Activated naive CD4-positive, alpha-beta T cell treated with anti-CD3 and anti-CD28 coated beads, Interleukin-2, amount 50 U/mL, for 72 hours (primary cell): Measurements from ENCODE around the gene TENM4. TPM values are rescaled to one million over a fixed set of nuclear protein-coding genes. Genes with fewer than 3 reads are reported as not detected.
A peak's percentile ranks its signal among the peaks of the same experiment; 100 is the strongest.

Experiments used
- ATAC-seq, 2 donors: fragments of 150-1000 bp; cut with Tn5 transposase; 2 replicates each; pipeline ENCODE4 v1.10.0; 2021; ENCODE audit warnings: mild to moderate bottlenecking in 2 of 2, moderate library complexity in 2 of 2
- DNase-seq, 2 donors: peaks; one replicate each; pipeline ENCODE4 v3.0.0; 2021 to 2022; ENCODE audit warnings: low spot score in 2 of 2
- H3K27ac Mint-ChIP-seq, 2 donors: one replicate each; pipeline ENCODE4 v1.8.0; 2022; ENCODE audit warnings: mild to moderate bottlenecking in 2 of 2, mixed read lengths in 2 of 2
- H3K36me3 Mint-ChIP-seq, 2 donors: one replicate each; pipeline ENCODE4 v1.8.0; 2022; ENCODE audit warnings: mixed read lengths in 2 of 2
- H3K9me3 Mint-ChIP-seq, 2 donors: one replicate each; pipeline ENCODE4 v1.8.0; 2022; ENCODE audit warnings: mixed read lengths in 2 of 2
- total RNA-seq, 2 donors: library from RNA; stranded (reverse); gene quantifications; one replicate each; pipeline ENCODE4 v1.2.3, GENCODE V29; 2022

TENM4 gene
- total RNA-seq, 2 donors from 2014 or later: not detected

DNA sequence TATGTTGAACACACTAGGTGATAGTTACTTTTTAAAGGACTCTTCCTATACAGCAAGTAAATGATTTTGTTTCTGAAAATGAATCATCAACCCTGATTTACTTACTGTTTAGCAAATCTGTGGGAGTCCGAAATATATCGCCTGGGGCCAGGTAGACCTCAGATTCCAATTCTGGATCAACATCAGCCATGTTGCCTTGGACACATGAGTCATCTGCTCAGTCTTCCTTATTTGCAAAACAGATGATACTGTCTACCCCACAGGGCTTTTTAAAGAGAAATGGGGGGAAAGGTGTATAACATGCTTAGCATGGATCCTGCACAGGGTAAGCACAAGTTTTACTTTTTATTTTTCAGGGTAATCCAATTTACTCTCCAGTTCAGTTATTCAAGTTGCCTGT lies 324.2 kb downstream of the TENM4 start:
- ATAC-seq (no peak), DNase-seq (no peak)
- Mint-ChIP-seq H3K36me3 (peaks cover 0 to 7% of the 10 kb centered on the region in 2 donors), H3K27ac (no peak overlapping the region), H3K9me3 (peaks cover 4 to 17% of the 10 kb centered on the region in 2 donors)

DNA sequence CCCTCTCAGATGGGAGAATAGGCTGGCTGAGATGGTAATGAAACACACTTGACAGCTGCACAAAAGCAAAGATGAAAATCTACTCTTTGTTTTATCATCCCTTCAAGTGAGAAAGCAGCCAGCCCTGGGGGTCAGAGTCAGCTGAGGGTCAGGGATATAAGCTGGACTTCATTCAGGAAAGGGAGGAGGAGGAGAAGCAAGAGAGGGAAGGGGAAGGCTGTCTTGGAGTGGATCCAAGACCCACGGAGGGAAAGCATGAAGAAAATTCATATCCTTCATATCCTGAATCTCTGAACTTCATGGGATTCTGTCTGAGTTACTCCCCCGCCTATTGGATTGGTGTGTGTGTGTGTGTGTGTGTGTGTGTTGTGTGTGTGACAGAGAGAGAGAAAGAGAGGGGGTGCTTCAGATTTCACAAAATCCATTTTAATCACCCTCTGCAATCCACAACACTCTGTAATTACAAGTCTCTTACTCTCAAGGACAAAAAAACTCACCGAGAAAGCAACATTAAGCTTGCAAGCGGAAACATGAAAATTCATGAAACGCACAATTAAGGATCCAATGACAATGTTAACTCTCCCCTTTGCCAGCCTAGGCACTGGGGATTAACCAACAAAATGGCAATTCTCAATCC lies 327.7 kb downstream of the TENM4 start:
- no peak overlapping the region for H3K27ac Mint-ChIP-seq
- DNase-seq (no peak), ATAC-seq (no peak)
- H3K9me3 Mint-ChIP-seq: peaks cover 4 to 23% of the 10 kb centered on the region in 2 donors
- peaks cover 0 to 10% of the 10 kb centered on the region in 2 donors for H3K36me3 Mint-ChIP-seq

DNA sequence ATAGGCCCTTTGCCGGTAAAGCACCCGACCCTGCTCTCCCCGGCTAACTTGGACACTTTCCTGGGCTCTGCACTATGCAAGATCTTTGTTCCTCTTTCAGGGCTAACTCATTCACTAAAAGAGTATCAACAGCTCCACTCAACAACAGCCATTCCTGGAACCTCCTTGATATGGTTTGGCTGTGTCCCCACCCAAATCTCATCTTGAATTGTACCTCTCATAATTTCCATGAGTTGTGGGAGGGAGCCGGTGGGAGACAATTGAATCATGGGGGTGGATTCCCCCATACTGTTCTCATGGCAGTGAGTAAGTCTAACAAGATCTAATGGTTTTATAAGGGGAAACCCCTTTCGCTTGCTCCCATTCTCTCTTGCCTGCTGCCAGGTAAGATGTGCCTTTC lies 330.0 kb downstream of the TENM4 start:
- DNase-seq (no peak), ATAC-seq (peak; percentile 68 to 87)
- peaks cover 0 to 10% of the 10 kb centered on the region in 2 donors for H3K36me3 Mint-ChIP-seq
- no peak overlapping the region for H3K27ac Mint-ChIP-seq
- peaks cover 0 to 19% of the 10 kb centered on the region in 2 donors for H3K9me3 Mint-ChIP-seq

DNA sequence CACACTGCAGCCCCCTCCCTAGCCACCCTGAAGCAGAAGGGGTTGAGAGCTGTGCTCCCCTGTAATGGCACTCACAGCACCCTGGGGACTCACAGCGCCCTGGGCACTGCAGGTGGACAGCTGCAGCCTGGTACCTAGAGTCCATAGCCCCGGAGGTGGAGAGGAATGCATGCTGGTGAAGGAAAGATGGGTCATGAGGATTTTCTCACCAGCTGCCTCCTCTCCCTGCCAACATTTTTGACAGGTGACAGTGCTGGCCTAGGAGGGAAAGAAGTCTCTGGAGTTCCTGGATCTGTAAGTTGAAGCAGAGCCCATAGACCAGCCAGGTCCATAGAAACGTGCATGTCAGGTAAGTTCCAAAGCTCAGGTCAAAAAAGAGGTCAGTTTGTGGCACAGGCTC lies 330.5 kb downstream of the TENM4 start:
- peaks cover 0 to 10% of the 10 kb centered on the region in 2 donors for H3K36me3 Mint-ChIP-seq
- no peak overlapping the region for H3K27ac Mint-ChIP-seq
- DNase-seq: no peak
- H3K9me3 Mint-ChIP-seq: peaks cover 0 to 19% of the 10 kb centered on the region in 2 donors
- ATAC-seq: no peak

DNA sequence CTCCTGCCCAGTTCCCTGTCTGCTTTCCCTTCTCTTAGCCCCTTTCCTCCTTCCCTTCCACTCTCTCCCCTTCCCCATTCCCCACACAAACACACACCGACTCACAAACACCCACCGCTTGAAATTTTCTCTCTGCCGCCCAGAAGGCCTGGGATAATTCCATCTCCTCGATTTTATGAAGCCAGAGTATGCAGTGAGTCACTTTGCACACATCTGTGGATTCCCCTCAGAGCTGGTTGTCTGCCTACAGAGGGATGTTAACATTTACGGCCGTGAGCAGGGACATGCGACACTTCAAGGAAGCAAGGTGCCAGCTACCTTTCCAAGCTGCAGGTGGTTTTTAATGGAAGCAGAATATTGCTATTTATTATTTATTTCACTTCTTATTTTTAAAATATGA lies 332.0 kb downstream of the TENM4 start:
- no peak for ATAC-seq
- peaks cover 0 to 15% of the 10 kb centered on the region in 2 donors for H3K9me3 Mint-ChIP-seq

DNA sequence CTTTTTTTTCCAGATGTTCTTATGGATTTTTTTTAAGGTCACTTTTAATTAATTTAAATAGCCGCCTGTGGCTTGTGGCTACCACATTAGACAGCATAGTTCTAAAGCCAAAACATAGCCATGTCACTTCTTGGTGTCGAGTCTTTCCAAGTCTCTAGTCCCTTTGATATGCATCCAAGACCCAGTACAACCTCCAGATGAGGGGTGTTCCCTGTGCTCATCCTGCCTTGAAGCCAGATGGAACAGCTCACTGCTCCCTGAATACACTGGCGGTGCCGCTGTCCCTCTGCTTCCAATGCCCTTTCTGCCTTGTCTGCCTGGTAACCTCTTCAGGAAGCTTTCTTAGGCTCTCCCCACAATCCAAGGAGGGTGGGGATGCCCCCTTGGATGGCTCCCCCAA lies 338.0 kb downstream of the TENM4 start:
- DNase-seq (no peak), ATAC-seq (no peak)
- Mint-ChIP-seq H3K36me3 (no peaks in the 10 kb centered on the region), H3K9me3 (no peaks in the 10 kb centered on the region), H3K27ac (peak overlapping the region in 1 of 2 donors; percentile 74)

More for the DNA sequence above, 332.0 kb downstream of the TENM4 start:
- H3K27ac Mint-ChIP-seq: no peak overlapping the region
- no peak for DNase-seq
- H3K36me3 Mint-ChIP-seq: peaks cover 0 to 10% of the 10 kb centered on the region in 2 donors

DNA sequence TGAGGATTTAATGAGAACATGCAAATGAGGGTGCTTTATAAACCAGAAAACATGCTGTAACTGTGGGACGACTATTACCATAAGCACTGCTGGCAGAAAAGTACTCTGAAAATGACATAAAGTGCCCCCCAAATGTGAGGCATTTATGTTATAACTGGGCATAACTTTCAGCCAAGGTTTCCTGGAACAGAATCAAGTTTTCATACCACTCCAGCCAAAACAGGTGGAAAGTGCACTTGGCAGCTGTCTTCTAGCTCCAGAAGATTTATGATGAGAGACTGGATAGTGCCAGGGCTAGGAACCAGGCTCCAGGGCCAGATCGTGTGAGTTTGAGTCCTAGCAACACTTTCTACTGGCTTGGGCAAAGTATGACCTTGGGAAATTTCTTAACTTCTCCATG lies 339.2 kb downstream of the TENM4 start:
- DNase-seq: no peak
- ATAC-seq: no peak
- no peaks in the 10 kb centered on the region for H3K9me3 Mint-ChIP-seq
- H3K36me3 Mint-ChIP-seq: no peaks in the 10 kb centered on the region
- H3K27ac Mint-ChIP-seq: no peak overlapping the region

DNA sequence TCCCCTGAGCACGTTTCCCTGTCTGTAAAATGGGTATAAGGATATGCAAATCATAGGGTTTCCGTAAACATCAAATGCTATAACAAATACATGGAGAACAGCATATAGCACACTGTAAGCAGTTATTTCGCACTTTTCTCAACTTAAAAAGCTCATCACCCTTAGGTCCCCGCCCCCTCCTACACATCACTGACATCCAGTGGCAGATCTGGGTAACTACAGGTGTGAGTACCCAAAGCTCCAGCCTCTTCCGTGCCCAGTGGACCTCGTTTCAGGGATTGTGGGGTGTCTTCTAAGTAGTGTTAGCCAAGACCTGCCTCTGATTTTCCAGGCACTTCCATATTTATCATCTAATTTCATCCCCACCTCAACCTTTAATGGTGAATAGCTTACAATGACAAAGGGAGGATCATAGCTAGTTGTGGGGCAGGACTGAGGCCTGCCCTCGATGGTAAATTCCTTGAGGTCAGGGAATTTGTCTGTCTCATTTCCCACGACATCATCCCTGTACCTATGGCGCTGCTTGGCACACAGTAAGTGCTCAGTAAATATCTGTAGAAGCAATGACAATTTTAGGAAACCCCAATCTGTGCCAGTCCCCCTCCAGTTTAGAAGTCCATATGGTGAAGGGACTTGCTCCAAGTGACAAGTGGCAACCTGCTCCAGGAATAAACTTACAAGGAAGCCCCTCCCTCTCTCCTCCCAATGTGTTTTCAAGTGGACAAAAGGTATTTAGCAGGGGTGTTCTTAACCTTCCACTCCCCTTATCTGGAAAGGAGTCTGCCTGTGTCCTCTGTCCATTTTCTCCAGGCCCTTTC lies 340.5 kb downstream of the TENM4 start:
- no peaks in the 10 kb centered on the region for H3K36me3 Mint-ChIP-seq
- ATAC-seq: peak; percentile 48 to 76
- DNase-seq: peak in 1 of 2 donors; percentile 40
- H3K27ac Mint-ChIP-seq: no peak overlapping the region
- no peaks in the 10 kb centered on the region for H3K9me3 Mint-ChIP-seq

DNA sequence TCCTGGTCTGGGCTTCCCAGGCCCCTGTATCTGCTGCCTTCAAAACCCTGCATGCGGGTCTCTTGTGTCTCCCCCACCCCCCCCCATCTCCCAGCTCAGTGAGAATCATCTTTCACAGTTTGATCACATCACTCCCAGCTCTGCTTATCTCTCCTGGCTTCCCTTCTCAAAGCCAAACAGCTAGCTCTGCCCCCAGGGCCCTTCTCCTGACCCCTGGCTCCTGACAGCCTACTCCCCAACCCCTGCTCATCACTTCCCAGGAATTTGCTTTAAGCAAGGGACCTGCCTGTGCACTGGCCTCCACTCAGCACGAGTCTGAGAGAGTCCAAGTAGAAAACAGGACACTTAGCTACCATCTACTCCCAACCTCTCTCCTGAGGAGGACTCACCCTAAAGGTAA lies 342.7 kb downstream of the TENM4 start:
- no peak for DNase-seq
- Mint-ChIP-seq H3K36me3 (no peaks in the 10 kb centered on the region), H3K9me3 (no peaks in the 10 kb centered on the region), H3K27ac (no peak overlapping the region)
- no peak for ATAC-seq

DNA sequence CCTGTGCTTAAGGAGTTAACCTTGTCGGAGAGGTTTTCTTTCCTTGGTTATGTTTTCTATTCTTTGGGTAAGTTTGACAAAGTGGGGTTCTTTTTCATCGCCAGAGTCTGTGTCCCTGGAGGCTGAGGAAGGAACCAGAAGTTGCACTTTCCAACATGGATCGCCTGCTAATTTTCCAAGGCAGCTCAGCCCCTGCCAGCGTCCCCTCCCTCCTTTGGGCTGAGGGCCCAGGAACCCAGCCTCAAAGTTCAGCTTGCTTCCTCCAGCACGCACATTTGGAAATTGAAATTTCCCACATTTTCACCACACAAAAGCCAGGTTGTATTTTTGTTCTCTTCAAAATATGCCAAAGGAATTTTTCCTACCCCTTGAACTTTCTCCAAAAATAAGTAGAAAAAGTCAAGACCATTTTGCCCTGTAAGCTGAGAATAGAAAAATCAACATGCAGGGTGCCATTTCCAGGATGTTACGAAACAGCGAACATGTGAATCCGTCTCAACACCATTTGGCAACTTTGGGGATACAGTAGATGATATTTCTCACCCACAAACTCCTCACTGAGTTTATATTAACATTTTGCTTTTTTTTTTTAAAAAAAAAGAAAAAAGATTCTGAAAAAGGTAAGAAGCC lies 343.5 kb downstream of the TENM4 start:
- no peak for DNase-seq
- Mint-ChIP-seq H3K9me3 (no peaks in the 10 kb centered on the region), H3K36me3 (no peaks in the 10 kb centered on the region), H3K27ac (no peak overlapping the region)
- ATAC-seq: no peak

DNA sequence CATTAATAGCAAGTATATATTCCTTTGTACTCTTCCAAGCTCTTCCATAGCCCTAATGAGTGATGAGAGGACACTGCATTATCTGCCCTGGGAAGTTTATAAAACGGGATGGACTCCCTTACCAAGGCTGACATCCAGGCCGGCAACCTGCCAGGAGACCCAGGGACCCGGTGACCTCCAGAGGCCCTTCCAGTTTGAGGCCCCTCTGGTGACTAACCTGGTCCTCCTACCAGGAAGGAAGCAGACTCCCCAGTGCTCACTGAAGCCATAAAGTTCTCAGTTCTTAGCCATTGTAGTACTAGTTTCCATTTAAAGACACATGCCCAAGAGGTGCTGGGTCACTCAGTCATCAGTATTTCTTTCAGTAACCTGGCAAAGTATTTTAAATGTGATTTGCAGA lies 345.4 kb downstream of the TENM4 start:
- ATAC-seq (no peak), DNase-seq (no peak)
- H3K36me3 Mint-ChIP-seq: no peaks in the 10 kb centered on the region
- H3K9me3 Mint-ChIP-seq: no peaks in the 10 kb centered on the region
- no peak overlapping the region for H3K27ac Mint-ChIP-seq

DNA sequence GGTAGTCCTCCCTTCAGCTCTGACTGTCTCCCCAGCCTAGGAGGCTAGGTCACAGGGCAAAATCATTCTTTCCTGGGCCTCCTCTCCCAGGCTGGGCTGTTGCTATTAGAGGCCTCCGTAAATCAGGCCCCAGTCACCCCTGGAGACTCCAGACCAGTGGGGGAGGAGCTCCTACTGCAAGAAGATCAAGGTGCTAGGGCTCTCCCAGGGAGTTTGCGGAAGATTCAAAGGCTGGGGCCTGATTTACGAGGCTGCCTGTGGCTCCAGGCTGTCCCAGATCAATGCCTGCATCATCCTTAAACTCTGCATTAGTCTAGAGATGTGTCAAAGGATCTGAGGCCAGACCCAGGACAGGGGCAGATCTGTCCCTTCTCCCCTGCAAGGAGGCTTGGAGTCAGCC lies 346.2 kb downstream of the TENM4 start:
- Mint-ChIP-seq H3K27ac (no peak overlapping the region), H3K36me3 (no peaks in the 10 kb centered on the region), H3K9me3 (no peaks in the 10 kb centered on the region)
- no peak for ATAC-seq
- no peak for DNase-seq

DNA sequence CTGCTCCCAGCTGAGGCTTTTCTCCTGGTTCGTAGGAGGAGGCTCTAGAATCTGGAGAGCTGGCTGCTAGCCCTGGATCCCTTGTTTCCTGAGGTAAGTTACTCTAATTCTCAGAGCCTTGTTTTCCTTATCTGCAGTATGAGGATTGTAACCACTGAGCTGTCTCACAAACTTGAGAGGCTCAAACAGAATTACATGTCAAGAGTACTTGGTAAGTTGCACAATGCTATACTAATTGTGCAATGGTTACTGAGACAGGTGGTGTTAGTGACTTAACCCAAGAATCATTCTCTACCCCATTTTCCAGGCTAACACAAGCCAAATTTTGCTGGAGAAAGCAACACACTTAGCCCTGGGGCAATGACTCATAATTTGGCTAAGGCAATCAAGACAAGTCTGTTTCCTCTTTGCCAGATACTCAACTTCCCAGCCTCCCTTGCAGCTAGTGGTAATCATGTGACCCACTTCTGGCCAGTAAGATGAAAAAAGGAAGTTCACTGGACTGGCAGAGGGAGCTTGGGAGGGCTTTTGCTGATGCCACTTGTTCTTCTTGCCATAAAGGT lies 348.0 kb downstream of the TENM4 start:
- Mint-ChIP-seq H3K27ac (no peak overlapping the region), H3K36me3 (no peaks in the 10 kb centered on the region), H3K9me3 (no peaks in the 10 kb centered on the region)
- ATAC-seq (no peak), DNase-seq (no peak)

DNA sequence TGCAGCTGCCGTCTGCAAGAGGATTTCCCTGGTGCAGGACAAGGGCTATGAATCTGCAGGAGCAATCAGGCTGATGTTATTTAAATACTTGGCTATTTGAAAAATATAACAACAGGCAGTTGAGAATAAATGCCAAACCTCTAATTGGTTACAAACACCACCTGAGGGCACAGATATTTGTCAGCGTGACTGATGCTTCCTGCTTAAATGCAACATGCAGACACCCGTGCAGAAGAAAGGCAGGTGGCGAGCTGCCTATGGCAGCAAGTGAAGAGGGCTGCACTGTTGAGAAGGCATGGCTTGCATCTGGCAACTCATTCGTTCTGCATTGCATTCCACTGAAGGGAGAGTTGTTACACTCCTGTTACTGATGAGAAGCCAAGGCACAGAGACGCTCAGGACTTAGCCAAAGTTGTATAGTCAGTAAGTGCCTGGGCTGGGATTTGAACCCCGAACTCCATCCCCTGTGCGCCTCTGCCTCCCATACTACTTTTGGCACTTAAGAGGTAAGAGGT lies 350.6 kb downstream of the TENM4 start:
- Mint-ChIP-seq H3K27ac (no peak overlapping the region), H3K36me3 (no peaks in the 10 kb centered on the region), H3K9me3 (no peaks in the 10 kb centered on the region)
- DNase-seq: no peak
- no peak for ATAC-seq

DNA sequence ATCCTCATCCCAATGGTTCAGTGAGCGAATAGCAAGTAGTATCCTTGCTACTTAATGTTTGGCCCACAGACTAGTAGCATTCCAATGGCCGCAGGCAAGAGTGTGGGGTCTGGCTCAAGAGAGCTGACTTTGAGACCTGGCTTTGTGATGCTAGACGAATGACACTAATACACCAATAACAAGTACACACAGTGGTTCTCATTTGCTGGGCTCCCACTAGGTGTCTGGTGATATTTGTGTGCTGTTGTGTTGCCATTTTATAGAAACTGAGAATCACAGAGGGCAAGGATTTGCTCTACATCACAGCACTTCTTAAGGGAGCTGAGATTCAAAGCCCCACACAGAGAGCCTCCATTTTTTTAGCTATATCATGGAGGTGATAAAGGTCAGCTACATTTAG lies 351.2 kb downstream of the TENM4 start:
- H3K9me3 Mint-ChIP-seq: no peaks in the 10 kb centered on the region
- no peaks in the 10 kb centered on the region for H3K36me3 Mint-ChIP-seq
- DNase-seq (no peak), ATAC-seq (no peak)
- no peak overlapping the region for H3K27ac Mint-ChIP-seq

DNA sequence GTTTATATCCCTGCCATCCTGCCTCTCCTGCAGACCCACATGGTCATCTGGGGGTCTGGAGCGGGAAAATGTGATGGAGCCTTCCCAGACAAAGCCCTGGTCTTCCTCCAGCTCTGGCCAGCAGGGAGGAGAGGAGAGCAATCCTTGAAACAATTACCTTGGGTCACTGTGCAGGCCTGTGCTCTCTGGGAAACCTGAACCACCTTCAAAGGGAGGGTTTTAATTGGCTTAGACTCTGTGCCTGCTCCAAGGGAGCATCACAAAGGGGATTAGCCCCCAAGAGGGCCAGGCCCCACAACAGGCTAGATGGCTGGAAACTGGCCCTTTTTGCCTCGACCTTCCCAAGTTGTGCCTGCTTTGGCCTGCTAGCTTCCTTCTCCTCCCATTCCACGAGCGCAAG lies 351.9 kb downstream of the TENM4 start:
- ATAC-seq (no peak), DNase-seq (no peak)
- H3K9me3 Mint-ChIP-seq: no peaks in the 10 kb centered on the region
- H3K36me3 Mint-ChIP-seq: no peaks in the 10 kb centered on the region
- no peak overlapping the region for H3K27ac Mint-ChIP-seq

DNA sequence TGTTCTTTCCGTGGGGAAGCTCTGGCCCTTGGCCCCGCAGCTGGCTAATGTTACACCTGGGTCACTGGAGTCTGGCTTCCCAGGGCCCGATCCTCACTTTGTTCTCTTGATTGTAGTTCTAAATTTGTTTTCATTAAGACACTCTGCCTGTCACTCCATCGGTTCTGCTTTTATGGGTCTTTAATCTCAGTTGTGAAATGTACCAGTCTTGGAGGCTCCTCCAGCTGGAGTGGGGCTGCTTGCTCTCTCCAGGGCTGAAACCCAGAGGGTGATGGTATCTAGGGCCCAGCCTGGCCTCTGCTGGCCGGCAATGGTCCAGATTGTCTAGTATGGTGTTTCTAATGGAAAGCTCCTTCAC lies 352.9 kb downstream of the TENM4 start:
- ATAC-seq (no peak), DNase-seq (no peak)
- Mint-ChIP-seq H3K36me3 (no peaks in the 10 kb centered on the region), H3K27ac (no peak overlapping the region), H3K9me3 (no peaks in the 10 kb centered on the region)
